ENCODE results near the gene CAPN2.
"Not testable (repeated sequence)": the region's sequence is repeated elsewhere in the genome, so short reads cannot be mapped to it uniquely, and the experiment has no call there.

The CAPN2 gene

DNA sequence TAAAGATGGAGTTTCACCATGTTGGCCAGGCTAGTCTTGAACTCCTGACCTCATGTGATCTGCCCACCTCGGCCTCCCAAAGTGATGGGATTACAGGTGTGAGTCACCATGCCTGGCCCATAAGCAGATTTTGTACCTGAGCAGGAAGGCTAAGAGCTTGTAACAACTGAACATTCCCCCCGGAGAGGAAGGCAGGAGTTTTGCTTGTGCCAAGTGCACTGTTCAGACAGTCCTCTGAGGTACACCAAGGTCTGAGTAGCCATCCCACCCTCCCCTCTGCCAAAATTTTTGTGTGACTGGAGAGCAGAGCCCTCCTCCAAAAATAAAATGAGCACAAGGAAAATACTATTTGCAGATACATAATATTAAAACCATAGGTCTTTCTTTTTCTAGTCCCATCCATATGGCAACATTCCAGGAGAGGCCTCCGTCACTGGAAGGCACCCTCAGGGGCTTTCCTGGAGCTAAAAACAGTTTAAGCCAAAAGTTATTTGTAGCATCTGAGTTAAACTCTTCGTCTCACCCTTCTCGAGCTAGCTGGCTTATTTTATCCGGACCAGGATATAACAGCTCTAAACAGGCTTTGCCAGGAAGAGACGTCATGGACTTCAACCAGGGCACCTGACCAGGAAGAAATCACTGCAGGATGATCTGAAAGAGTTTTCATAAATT is 27.2 kb downstream of the CAPN2 start:
- DNase-seq, result no peak

DNA sequence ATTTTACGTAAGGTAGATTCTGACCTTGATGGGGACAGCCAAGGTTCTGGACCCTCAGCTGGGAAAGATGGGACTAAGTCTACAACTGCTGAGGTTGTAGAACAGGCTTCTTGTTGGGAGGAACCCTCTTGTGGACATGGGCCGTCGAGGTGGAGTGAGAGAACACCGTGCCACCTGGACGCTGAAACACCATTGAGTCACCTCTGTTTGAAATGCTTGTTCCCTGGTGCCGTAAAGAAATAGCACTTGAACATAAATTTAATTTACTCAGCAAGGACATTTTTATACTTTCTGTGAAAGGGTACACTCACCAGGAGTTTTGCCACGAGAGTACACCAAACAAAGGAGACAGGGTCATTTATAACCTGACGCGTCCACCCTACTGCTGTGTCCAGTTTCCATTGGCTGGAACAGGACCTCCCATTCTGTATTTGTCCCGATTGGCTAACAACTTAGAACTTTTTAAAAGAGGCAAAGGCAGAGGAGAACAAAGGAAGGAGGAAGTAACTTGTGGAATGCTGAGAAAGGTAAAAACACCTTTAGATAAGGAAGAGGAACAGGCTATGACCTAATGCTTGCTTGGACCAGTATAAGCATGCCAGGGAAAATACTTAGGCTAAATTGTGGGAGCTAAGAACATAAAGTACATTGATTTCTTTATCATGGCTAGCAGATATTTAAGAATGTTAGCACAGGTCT is 27.8 kb downstream of the CAPN2 start:
- not testable (repeated sequence) for DNase-seq

DNA sequence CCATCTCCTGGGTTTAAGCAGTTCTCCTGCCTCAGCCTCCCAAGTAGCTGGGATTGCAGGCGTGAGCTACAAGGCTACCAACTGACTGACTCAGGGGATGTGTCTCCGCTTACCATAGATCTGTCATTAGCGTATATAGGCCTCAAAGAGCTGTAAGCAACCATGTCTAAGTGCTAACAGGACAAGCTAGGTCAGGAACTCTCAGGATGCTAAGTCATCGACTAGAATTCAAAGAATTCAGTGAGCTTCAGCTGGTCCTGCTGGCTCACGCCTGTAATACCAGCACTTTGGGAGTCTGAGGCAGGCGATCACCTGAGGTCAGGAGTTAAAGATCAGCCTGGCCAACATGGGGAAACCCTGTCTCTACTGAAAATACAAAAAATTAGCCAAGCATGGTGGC is 29.5 kb downstream of the CAPN2 start:
- no peak for DNase-seq

DNA sequence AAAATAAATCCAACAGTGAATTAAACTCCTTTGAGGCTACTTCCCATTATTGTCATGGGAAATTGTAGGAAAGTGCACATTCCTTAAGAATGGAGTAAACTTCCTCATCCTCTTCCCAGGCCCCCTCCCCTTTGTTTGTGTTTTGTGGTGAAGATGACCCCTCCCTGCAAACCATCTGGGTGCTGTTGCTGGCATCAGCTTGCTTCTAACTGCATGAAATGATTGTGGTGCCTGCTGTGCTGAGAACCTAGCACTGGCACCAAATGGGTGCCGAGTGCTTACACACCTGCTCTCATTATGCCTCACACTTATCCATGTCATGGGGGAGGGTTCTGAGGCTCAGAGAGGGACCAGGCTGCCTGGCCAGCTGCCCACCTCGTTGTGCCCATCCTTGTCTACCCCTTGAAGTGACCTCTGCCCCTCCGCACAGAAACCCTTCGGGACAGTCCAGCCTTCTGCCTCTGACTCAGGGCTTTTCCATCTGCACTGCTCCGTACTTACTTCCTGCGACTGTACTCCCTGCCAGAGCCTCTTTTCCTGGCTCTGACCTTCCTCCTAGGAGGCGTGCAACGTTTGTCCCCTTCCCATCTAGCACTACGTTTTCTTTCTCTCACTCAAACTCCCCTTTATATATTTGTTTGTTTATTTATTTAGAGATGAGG is 30.6 kb downstream of the CAPN2 start:
- DNase-seq, result no peak

DNA sequence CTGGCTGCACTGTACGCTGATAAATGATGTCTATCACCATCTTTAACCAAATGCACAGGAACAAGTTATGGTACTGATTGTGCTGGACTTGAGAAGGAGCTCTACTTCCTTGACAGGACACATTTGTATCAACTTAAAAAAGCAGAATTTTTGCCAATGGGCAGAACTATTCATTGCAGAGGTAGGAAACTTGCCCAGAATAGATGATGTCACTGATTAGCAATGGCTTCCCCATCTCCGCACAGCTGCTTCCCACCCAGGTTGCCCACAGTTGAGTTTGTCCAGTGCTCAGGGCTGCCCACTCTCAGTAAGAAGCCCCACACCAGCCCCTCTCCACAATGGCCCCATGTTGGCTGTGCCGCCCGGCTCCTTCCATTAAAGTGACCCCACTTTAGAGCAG is 33.4 kb downstream of the CAPN2 start:
- DNase-seq, result no peak

DNA sequence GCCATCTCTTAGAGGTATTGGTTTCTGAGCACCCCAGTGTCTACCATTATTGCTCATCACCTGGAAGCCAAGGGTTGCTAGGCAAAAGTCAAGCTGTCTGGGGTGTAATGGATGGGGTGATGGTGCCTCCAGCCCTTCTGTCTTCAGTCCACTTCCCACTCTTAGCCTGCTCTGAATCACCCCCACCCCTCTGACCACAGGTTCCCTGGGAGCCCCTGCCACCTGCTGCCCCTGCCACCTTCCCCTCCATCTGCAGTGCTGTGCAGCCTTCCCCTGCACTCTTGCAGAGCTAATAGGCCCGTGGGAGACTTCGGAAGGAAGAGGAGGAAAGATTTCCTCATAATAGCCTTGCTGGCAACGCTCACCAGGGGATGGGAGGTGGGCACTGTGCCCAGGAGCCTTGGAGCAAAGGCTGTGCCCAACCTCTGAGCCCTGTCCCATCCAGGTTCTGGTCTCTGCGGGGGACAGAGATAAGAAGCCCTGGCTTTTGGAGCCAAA is 35.5 kb downstream of the CAPN2 start:
- no peak for DNase-seq

DNA sequence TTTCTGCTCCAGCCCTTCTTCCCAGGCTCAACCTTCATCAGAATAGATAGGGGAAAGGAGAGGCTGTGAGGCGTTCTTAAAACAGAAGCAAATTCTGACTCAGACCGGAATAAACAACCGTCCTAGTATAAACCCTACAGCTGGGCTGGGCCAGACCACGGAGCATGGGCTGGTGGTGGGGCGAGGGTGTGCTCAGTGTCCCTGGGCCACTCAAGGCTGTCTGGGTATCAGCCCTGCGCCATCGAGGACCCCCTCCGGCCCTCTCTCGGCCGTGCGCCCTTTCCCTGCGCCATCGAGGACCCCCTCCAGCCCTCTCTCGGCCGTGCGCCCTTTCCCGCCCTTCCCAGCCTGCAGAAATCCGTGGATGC is 36.0 kb downstream of the CAPN2 start:
- DNase-seq, result no peak

DNA sequence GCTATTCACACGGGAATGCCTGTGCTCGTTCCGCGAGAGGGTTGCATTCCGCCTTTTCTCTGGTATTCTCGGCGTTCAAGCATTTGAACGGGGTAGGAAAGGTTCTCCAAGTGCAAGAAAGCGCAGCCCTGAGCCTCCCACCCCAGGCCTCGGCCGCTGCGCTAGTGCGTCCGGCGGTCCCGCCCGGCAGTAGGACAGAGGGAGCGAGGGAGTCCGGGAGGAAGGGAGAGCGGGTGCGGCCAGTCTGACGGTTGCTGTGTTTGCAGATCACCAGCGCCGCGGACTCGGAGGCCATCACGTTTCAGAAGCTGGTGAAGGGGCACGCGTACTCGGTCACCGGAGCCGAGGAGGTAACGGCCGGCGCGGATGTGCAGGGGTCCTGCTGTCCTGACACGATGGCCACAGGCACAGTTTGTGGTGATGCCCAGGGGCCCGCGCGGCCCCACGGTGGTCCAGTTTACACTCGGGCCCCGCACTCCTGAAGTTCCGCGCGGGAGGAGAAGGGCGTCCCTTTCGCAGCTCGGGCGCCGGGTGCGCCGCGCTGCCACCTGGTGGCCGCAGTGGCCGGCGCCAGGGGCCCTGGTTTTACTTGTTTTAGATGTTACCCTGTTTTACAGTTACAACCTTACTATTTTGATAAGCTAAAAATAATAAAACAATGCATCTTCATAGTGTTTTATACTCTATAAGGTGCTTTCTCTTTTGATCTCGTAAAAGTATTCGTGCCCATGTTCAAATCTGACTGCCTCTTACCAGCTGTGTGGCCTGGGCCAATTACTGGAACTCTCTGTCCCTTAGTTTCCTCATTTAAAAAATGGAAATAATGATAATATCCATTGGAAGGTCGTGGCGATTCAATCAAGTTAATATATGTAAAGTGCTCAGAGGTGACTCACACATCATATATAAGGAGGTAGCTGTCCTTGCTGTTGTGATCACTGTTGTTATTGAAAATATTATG is 36.7 kb downstream of the CAPN2 start:
- no peak for DNase-seq

DNA sequence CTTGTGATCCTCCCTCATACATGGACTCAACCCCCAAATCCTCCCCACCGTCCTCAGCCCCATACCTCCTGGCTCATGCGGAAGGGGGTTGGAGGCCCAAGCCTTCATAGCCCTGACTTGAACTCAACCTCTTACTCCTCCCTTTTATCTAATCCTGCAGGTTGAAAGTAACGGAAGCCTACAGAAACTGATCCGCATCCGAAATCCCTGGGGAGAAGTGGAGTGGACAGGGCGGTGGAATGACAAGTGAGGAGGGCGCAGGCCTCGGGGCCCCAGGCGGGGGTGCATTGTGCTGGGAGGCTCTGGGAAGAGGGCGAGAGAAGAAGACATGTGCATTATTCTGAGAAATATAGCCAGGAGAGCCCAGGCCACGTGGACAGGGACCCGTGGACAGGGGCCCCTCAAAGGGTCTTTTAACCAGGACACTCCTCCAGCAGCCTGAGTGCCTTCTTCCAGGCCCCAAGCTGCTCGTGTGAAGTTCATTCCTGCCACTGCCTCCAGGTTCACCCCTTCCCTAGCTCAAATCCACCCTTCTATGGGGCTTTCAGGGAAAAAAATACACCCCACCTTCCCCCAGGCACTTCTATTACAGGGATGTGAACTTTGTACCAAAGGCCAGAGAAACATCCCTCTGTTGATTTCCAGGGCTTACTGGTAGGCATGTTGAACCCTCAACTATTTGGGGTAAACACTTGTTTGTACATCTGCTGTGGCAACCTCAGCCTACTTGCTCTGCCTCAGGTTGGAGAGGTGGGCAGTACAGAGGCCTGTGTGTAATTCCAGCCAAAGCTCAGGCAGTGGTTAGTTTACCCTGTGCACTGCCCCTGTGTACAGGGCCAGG is 38.6 kb downstream of the CAPN2 start:
- no peak for DNase-seq

DNA sequence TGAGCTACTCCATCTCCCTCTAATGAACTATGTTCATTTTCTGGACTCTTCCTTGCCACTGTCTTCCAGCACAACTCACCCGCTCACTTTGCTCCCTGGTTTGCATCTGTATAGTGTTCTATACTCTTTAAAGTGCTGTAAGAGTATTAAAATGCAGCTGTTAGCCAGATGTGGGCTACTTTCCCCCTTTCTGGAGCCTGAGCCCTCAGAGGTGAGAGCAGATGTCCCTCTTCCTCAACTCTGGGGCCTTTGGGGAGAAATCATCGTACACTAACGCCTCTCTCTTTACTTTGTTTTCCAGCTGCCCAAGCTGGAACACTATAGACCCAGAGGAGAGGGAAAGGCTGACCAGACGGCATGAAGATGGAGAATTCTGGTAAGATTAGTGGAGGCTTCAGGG is 39.4 kb downstream of the CAPN2 start:
- no peak for DNase-seq

DNA sequence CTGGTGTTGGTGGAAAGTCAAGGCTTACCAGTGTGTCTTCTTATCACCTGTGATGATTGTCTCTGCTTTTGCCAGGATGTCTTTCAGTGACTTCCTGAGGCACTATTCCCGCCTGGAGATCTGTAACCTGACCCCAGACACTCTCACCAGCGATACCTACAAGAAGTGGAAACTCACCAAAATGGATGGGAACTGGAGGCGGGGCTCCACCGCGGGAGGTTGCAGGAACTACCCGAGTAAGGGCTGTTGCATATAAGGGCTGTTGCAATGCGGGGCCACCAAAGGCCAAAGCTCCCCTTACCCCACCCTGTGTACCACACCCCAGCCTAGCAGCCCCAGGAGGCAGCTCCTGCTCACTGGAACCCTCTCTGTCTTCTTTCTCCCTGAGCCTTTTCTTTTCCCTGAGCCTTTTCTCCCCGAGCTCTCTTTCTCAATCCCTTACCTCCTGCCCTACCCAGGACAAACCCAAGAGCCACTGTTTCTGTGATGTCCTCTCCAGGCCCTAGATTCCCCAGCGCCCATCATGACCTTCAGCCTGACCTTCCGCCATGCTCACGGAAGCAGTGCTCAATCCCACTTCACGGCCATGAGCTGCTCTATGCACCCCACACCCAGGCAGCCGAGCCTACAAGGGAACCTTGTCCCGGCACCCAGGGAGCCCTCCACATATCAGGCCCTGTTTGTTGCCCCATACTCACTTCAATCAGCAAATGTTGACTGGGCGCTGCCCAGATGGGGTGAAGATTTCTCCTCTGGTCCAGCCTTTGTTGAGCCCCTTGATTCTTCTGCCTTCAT is 40.6 kb downstream of the CAPN2 start:
- DNase-seq, result no peak

DNA sequence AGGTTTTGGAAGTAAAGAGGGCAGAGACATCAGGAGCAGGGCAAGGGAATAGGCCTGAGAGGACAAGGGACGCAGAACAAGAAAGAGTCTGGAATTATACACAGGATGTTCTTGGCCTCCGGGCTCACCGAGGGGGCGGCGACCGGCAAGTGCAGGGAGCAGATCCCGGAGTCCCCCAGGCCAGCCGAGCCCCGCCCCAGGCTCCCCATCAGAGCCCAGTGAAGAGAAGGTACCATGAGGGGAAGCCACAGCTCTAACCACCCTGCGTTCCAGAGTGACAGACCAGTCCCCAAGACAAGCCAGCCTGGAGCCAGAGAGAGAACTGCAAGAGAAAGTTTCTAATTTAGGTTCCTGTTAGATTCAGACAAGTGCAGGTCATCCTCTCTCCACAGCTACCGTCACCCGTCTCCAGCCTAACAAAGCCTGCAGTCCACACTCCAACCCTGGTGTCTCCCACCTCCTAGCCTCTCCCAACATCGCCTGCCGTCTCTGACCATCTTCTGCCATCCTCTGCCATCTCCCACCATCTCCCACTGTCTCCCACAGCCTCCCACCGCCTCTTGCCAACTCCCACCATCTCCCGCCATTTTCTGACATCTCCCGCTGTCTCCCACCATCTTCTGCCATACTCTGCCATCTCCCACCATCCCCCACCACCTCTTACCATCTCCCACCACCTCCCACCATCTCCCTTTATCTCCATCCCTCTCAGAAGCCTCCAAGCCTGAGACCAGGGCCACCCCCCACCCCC is 42.5 kb downstream of the CAPN2 start:
- no peak for DNase-seq

DNA sequence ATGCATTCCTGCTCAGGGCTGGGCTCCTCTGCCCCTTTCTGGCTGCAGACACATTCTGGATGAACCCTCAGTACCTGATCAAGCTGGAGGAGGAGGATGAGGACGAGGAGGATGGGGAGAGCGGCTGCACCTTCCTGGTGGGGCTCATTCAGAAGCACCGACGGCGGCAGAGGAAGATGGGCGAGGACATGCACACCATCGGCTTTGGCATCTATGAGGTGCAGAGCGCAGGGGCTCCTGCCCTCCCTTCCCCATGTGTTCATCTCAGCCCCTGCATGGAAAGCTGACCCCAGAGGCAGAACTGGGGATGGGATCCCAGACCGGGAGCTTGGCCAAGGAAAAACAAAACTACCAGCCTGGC is 43.1 kb downstream of the CAPN2 start:
- no peak for DNase-seq

DNA sequence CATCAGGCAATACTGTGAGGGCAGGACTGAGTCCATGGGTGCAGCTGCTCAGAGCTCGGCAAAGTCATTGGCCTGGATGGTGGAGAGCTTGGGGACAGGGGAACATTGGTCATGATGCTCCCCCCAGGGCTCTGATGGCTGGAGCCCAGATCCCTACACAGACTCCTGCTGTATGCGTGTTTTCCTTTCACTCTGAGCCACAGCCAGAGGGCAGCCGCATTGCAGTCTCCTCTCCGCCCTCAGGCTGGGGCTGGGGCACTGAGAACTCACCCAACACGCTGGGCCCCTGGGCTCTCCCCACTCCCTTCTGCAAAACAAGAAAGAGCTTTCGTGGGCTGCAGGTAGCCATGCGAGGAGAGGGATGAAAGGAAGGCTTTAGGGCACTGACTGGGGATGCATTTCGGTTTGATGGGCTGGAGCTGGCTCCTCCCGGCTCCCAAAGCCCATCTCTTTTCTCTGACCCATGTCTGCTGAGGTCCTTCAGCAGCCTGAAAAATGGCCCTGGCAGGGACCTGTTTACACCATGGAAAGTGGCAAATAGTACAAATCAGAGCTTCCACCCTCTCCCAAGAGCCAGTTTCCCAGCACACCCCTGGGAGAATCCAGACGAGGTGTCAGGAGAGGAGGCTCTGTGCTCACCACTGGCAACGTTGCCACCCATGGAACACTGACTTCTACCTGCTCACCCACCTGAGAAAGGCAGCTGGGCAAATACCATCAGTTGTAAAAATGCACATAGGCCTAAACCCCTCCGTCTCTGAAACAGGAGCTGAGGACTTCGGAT is 43.8 kb downstream of the CAPN2 start:
- DNase-seq, result no peak

DNA sequence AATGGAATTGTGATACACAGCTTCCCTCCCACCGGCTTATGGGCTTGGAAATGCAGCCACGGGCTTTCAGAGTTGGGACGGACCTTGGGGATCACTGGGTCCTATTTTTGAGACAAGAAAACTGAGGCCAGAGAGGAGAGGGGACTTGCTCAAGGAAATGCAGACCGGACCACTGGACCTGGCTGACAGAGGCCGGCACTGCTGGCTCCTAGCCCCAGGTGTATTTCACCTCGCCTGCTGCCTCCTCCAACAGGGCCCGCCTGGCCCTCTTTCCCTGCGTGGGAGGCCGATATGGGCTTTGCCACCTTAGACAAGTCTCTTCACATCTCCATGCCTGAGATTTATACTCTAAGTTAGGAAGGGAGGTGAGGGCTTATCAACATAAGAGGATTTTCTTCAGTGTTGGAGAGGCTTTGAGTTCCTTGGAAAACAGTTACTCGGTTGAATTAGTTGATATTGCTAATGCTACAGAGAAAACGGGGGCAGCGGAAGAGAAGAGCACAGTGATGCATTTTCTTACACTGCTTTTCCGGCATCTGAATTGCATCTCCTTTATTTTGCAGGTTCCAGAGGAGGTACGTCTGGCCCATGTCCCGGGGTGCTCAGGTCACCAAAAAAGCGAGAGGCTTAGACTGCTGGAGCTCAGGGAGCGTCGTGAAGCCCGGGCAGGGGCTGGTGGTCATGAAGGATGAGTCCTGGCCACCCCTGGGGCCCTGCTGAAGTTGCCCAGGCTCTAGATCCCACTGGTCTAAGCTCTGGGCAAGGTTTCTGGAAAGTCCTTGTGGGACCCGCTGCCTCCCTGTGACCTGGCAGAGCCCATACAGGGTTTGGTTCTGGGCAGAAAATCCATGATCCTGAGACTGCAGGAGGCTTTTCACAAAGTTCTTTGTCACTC is 44.7 kb downstream of the CAPN2 start:
- DNase-seq, result no peak

DNA sequence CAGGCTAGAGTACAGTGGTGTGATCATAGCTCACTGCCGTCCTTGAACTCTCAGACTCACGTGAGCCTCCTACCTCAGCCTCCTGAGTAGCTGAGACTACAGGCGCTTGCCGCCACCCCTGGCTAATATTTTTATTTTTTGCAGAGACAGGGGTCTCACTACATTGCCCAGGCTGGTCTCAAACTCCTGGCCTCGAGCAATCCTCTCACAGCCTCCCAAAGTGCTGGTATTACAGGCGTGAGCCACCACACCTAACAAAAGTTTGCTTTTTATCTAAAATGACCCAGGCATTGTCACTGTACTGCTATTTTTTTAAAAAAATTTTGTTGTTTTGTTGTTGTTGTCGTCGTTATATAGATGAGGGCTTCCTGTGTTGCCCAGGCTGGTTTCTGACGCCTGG is 46.4 kb downstream of the CAPN2 start:
- no peak for DNase-seq

DNA sequence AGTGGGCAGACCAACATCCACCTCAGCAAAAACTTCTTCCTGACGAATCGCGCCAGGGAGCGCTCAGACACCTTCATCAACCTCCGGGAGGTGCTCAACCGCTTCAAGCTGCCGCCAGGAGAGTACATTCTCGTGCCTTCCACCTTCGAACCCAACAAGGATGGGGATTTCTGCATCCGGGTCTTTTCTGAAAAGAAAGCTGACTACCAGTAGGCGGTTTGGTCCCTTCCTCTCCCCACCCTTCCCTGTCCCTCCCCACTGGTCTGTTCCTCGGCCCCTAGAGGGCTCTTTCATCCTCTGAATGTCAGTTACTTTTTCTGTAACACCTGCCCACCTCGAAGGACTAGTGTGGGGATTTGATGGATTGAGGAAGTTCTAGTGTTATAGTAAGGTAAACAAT is 46.9 kb downstream of the CAPN2 start:
- no peak for DNase-seq

DNA sequence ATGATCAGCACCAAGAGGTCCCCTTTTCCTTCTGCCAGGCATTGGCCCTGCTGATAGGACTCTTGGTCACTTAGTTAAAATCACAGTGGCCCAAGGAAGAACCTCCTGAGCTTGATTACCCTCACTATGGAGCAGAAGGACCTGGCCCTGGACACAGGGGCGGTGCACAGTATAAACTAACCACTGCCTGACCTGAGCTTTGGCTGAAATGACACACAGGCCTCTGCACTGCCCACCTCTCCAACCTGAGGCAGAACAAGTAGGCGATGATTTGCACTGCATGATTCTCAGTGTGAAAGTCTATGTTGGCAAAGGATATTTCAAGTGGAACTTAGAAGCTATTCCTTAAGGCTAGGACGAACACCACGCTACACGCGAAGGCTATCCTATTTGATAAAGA is 48.5 kb downstream of the CAPN2 start:
- DNase-seq, result no peak

DNA sequence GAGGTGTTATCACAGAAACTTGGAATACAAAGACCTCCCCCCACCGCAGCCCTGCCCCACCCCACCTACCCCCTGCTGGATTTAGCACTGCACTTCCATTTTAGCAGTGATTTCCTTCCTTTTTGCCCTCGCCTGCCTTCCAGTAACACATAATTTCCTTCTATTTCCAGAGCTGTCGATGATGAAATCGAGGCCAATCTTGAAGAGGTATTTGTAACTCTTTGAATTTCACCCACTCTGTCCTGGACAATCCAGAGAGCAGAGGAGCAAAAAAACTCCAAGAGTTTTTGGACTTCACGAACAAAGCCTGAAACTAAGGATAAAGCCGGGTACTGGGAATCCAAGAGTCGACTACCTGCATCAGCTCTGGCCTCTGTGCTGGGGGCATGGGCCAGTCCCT is 49.1 kb downstream of the CAPN2 start:
- no peak for DNase-seq

Measured in NCI-H1105 (cell line).